GM19193 (cell line): ENCODE results near the gene DUSP10.

Experiments
- POLR2A ChIP-seq: IDR thresholded peaks from 4 replicates; pipeline ENCODE4 v1.6.1; 2011; ENCODE audit not compliant: insufficient read depth, insufficient read length; ENCODE audit errors: extremely low read depth

Gene DUSP10

DNA sequence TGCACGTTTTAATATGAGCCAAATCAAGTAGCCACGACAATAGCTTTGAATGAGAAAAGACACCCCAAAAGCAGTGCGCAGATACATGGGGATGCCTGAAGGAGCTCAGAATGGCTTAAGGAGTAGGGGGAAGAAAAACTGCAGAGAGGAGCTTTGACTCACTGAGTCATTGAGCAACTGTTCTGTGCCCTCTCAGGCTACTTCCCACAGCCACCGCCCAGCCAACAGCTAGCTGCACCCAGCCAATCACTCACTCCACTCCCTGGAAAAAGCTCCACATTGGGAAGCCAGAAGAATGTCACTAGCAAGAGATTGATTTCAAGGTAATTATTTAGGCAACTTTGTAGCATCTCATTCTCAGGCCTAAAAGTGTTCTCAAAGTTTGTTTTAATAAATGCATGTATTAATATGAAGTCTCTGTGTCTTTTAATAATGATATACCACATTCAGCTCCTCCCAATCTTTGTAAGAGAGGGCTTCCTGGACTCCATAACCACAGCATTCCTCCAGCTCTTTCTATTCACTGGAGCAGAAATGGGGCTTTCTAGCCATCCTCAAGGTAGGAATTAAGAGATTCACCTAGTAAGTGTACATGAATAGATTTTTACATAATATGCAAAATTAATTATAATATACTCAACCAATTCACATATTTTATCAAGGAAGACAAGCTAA is 16.8 kb downstream of the DUSP10 start:
- no peak for TF ChIP-seq POLR2A

DNA sequence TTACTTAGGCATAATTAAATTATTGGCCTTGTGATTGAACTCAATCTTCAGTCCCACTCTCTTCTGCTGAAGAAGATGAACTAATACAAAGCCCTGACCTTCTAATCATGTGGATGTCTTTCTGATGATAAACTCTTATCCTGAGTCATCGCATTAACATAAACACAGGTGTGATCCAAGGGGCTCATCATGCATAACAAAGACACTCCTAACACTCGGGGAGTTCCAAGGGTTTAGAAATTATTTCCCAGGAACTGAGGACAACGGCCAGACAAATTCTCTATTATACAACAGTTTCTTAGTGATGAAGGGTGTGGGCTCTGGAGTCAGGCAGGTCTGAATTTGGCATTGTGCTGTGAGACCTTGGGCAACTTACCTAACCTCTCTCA is 18.0 kb downstream of the DUSP10 start:
- no peak for TF ChIP-seq POLR2A

DNA sequence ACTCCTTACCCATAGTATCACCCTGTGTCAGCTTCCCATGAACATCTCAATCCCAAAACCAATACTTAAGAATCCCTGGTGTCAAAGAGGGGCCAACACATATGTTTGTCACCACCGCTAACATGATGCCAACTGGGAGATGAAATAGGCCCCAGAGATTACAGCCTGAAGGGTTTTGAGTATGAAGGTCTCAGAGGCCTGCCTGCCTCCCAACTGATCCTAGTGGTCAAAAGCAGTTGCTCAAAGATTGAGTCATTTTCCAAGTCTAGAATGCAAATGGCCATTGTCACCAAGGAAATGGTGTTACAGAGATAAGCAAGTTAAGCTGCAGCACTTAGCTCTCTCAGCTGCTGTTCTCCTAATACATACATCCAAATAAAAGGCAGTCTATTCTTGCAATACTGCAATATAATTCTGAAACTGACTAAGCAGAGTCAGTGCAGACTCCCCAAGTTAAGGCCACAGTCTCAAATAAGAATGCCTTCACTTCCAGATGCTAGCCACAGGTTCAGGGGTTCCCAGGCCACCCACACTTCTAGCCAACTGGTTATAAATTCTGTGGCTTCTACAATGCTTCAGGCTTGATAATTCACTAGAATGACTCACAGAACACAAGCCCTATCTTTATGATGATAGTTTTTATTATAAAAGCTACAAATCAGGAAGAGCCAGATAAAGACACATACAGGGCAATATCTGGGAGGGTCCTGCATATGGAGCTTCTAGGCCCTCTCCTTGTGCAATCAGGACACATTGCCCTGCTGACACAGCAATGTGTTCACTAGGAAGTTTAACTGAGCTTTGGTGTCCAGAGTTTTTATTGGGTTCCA is 18.7 kb downstream of the DUSP10 start:
- no peak for TF ChIP-seq POLR2A

GRCh38 chr1:221722254-221723017 is 19.5 kb downstream of the DUSP10 start:
- no peak for TF ChIP-seq POLR2A

- TF ChIP-seq POLR2A = no peak
Observed at GRCh38 chr1:221720545-221720944, 21.3 kb downstream of the DUSP10 start.

DNA sequence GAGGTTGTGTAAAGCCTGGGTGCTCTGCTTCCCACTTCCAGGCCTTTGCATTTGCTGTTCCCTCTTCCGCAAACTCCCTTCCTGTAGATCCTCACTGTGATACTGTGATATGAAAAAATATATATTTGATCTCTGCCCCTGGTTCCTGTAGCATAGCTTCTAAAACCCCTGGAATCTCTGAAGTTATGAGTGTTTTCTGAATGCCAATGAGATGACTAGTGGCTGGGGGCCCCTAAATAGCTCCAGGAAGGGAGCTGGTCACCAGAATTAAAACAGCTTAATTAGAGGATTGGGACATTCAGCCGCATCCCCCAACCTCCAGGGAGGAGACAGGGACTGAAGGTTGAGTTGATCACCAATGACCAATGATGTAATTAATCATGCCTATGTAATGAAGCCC is 21.9 kb downstream of the DUSP10 start:
- no peak for TF ChIP-seq POLR2A

DNA sequence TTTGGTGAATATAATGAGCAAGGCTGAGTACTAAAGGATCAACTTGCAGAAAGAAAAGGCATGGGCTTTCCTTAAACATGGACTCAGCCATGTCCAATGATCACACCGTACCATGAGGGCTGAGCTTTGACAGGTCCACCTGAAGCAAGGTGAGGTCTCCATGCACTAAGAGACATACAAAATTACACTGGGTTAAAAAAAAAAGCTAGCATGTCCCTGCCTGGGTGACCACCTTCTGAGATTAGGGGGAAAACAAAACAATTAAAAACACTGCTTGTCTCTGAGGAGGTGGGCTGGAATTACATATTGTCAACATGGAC is 22.7 kb downstream of the DUSP10 start:
- no peak for TF ChIP-seq POLR2A

DNA sequence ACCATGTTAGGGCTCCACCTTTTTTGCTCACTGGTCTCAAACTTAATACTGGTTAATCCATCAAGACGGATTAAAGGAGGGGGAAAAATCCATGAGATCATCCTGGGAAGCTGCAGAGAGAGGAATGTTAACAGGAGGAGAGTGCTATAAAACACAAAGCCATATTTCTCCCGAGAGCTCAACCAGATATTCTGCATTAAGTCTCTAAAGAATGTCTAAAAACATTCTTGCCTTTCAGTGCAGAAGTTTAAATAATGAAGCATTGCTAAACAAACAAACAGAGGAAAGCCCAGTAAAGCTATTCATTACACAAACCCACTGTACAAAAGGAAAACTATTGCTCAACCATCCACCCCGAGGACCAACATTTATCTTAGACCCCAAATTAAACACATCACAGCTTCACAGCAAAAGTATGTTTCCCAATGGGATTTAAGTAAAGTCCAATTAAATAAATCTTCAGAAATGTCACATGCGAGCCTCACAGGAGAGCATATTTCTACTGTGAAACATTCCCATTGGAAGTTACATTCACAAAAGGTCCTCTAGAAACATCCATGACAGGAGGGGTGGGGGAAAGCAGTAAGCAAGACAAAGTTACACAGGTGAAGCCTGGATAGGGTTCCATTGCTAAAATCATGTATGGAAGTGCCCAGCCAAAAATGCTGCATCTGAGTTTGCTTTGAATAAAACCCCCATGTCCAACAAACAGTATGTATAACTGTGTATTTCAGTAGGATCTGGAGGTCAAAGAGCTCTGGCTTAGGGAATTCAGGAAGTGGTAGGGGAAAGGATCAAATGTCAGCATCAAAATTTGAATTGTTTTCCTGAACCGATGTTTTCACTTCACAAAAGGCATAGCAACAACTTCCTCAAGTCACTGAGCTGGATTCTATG is 23.3 kb downstream of the DUSP10 start:
- no peak for TF ChIP-seq POLR2A

- TF ChIP-seq POLR2A = no peak
Observed at GRCh38 chr1:221717485-221717853, 24.4 kb downstream of the DUSP10 start.

GRCh38 chr1:221716713-221717484 is 25.0 kb downstream of the DUSP10 start:
- TF ChIP-seq POLR2A = no peak

DNA sequence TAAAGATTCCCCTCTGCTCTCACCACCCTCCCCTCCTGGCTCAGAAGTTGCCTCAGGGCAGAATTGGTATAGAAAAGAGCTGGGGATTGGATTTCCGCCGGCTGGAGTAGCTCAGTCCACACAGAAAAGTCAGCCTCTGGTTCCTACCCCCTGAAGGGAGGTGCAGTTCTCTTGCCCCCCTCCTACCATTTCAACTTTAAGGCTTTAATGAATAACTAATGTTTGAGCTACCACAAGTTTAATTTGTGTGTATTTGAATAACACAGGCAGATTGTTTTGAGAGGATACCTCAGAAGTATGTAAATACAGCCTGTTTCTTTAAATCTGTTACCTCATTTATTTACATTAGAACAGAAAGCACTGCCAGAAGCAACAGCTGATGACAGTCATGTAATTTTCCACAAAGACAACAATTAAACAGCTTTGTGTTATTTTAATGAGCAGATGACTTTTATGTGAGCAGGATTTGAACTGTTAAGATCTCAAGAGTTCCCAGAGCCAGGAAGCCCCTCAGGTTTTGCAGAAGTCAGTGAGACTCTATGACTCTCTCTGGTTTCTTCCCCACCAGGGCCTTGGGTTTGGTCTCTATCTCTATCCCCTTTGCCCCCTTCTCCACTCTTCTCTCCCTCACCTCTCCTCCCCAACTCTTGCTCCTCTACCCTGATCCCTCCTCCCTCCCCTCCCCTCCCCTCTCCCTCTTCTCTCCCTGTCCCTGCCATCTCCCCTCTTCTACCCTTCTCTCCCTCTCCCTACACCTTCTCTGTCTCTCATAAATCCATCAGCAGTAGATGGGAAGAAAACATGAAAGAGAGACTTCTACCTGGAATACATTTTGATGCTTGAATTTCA is 26.3 kb downstream of the DUSP10 start:
- no peak for TF ChIP-seq POLR2A

GRCh38 chr1:221714227-221715152 is 27.4 kb downstream of the DUSP10 start:
- no peak for TF ChIP-seq POLR2A
